PC-9 (cell line): ENCODE data around the gene RRBP1. TPM values are rescaled to one million over a fixed set of nuclear protein-coding genes. Genes with fewer than 3 reads are reported as not detected.

Source experiments
- BruUV-seq: library from RNA; stranded (reverse); fragments of 400-500 nt; replicated peaks from 2 replicates; lab custom pipeline; 2021; lab: Mats Ljungman, UMichigan
- CTCF ChIA-PET: fragments of 300-600 bp; sonication (Branson Sonifier 250); formaldehyde crosslinking; loops from one replicate; lab custom pipeline; 2022; ENCODE audit warnings: antibody characterized with exemption; lab: Charles Lee
- POLR2A ChIA-PET: fragments of 300-600 bp; sonication (Branson Sonifier 250); formaldehyde crosslinking; loops from one replicate; lab custom pipeline; 2022; ENCODE audit warnings: antibody characterized with exemption; ENCODE audit not compliant: unreplicated experiment; lab: Charles Lee
- DNase-seq, 2 experiments: peaks; one replicate each; pipeline versions ENCODE4 v3.0.0 to v3.0.0-alpha.2; 2015 to 2022; ENCODE audit warnings: mixed read lengths in 1 of 2
- H2AFZ ChIP-seq: fragments of 200-600 bp; sonication (generic); 2 replicates; pipeline ENCODE4 v1.8.1; 2017; ENCODE audit warnings: antibody characterized with exemption
- H3F3A ChIP-seq: fragments of 200-600 bp; sonication (generic); 2 replicates; pipeline ENCODE4 v1.8.1; 2017; ENCODE audit warnings: antibody characterized with exemption, mild to moderate bottlenecking, low read depth; ENCODE audit not compliant: insufficient read depth
- H3K27ac ChIP-seq: fragments of 200-600 bp; sonication (generic); 2 replicates; pipeline ENCODE4 v1.6.1; 2016; ENCODE audit warnings: mixed run types
- H3K27me3 ChIP-seq: fragments of 200-600 bp; sonication (generic); 2 replicates; pipeline ENCODE4 v1.6.1; 2016; ENCODE audit warnings: low read depth, mixed run types; ENCODE audit not compliant: insufficient read depth
- H3K36me3 ChIP-seq: fragments of 200-600 bp; sonication (generic); 2 replicates; pipeline ENCODE4 v1.6.1; 2016; ENCODE audit warnings: low read depth, mixed run types
- H3K4me1 ChIP-seq: fragments of 200-600 bp; sonication (generic); replicated peaks from 2 replicates; pipeline ENCODE4 v1.6.1; 2016; ENCODE audit warnings: mixed run types; ENCODE audit not compliant: insufficient read depth
- H3K4me2 ChIP-seq: fragments of 200-600 bp; sonication (generic); 2 replicates; pipeline ENCODE4 v1.6.1; 2017; ENCODE audit warnings: mixed run types
- H3K4me3 ChIP-seq: fragments of 200-600 bp; sonication (generic); 2 replicates; pipeline ENCODE4 v1.6.1; 2016; ENCODE audit warnings: mixed run types
- H3K79me2 ChIP-seq: fragments of 200-600 bp; sonication (generic); 2 replicates; pipeline ENCODE4 v1.6.1; 2017; ENCODE audit warnings: low read depth, mixed run types
- H3K9me2 ChIP-seq: fragments of 200-600 bp; sonication (generic); 2 replicates; pipeline ENCODE4 v1.8.1; 2017; ENCODE audit warnings: mild to moderate bottlenecking; ENCODE audit not compliant: insufficient read depth
- H3K9me3 ChIP-seq: fragments of 200-600 bp; sonication (generic); 2 replicates; pipeline ENCODE4 v1.8.1; 2016; ENCODE audit warnings: low read depth; ENCODE audit not compliant: insufficient read depth
- H4K20me1 ChIP-seq: fragments of 200-600 bp; sonication (generic); 2 replicates; pipeline ENCODE4 v1.8.1; 2017; ENCODE audit not compliant: insufficient read depth
- CTCF ChIP-seq: fragments of 200-600 bp; sonication (generic); conservative IDR thresholded peaks from 2 replicates; pipeline ENCODE4 v1.6.1; 2017; ENCODE audit warnings: mixed run types, antibody characterized with exemption, mild to moderate bottlenecking, moderate library complexity
- EZH2 ChIP-seq: fragments of 200-600 bp; sonication (generic); IDR thresholded peaks from 2 replicates; pipeline ENCODE4 v1.8.0; 2017; ENCODE audit warnings: antibody characterized with exemption, low read depth
- intact Hi-C: fragments of 100-400 bp; cut with micrococcal nuclease; formaldehyde crosslinking; loops from one replicate; pipeline ENCODE4 v1.10.0; 2022; ENCODE audit not compliant: unreplicated experiment
- total RNA-seq: library from RNA; stranded (reverse); gene quantifications from 2 replicates; pipeline ENCODE4 v1.2.3, GENCODE V29; 2021

RRBP1 gene
- total RNA-seq, 1 experiment from 2014 or later: 144 TPM

- peaks cover 7% of the 10 kb centered on the region; the same call in 1 of the 2 replicates for H3K79me2 ChIP-seq
- H4K20me1 ChIP-seq: peaks cover 7% of the 10 kb centered on the region
- POLR2A ChIA-PET: no interaction called here
- no peaks in the 10 kb centered on the region for H3K9me2 ChIP-seq
- no peaks in the 10 kb centered on the region for H3K4me1 ChIP-seq
- H3K4me2 ChIP-seq: no peak overlapping the region
- no peaks in the 10 kb centered on the region for H3K9me3 ChIP-seq
- H3F3A ChIP-seq: no peaks in the 10 kb centered on the region
- TF ChIP-seq CTCF (no peak), EZH2 (no peak)
- DNase-seq: no peak
- no peak overlapping the region for H3K4me3 ChIP-seq
- intact Hi-C loops: loop anchor here (1.0 kb wide), 1 partner anchor 246 kb away; no protein-coding TSS in a partner anchor
- no peak overlapping the region for H3K27ac ChIP-seq
- CTCF ChIA-PET: interaction anchor here (0.6 kb wide), 1 partner anchor 93 kb away, joined by 3 read pairs; no protein-coding TSS in a partner anchor
- no peaks in the 10 kb centered on the region for H3K27me3 ChIP-seq
- BruUV-seq: no TSS peak
- H2AFZ ChIP-seq: no peak overlapping the region
- H3K36me3 ChIP-seq: 0 out of 2 replicates have a peak, but pooled peaks cover 3% of the 10 kb centered on the region
Observed at GRCh38 chr20:17652411-17652810, 29.6 kb downstream of the RRBP1 start.

- CTCF ChIA-PET: no interaction called here
Observed at GRCh38 chr20:17651760-17652388, 30.2 kb downstream of the RRBP1 start.

More at GRCh38 chr20:17651760-17652388, 30.2 kb downstream of the RRBP1 start:
- Histone ChIP-seq H3K27ac (no peak overlapping the region), H3K79me2 (peaks cover 7% of the 10 kb centered on the region; the same call in 1 of the 2 replicates), H2AFZ (no peak overlapping the region), H3K9me2 (no peaks in the 10 kb centered on the region), H3F3A (no peaks in the 10 kb centered on the region), H3K9me3 (no peaks in the 10 kb centered on the region), H3K4me3 (no peak overlapping the region), H3K4me1 (no peaks in the 10 kb centered on the region), H3K36me3 (0 out of 2 replicates have a peak, but pooled peaks cover 2% of the 10 kb centered on the region), H3K4me2 (no peak overlapping the region), H3K27me3 (no peaks in the 10 kb centered on the region), H4K20me1 (peaks cover 7% of the 10 kb centered on the region)
- TF ChIP-seq CTCF (peak; percentile 39; the same call in 1 of the 2 replicates), EZH2 (no peak)
- BruUV-seq: no TSS peak
- POLR2A ChIA-PET: no interaction called here
- intact Hi-C loops: loop anchor here (1.0 kb wide), 2 partner anchors 246 to 287 kb away; no protein-coding TSS in a partner anchor
- DNase-seq: peak in 1 of 2 experiments; percentile 30
